HT1080 (cell line): ENCODE data around the gene FAM110D. TPM values are rescaled to one million over a fixed set of nuclear protein-coding genes. Genes with fewer than 3 reads are reported as not detected.

Source experiments
- DNase-seq: peaks from one replicate; pipeline ENCODE4 v3.0.0-alpha.2; 2015; ENCODE audit warnings: low read depth
- polyA plus RNA-seq, 2 experiments: library from polyadenylated mRNA; depleted of rRNA; stranded (reverse); fragments of >200 nt; gene quantifications; 2 replicates each; pipeline ENCODE4 v1.2.3, GENCODE V29; 2015
- total RNA-seq: library from RNA; depleted of rRNA; stranded (reverse); fragments of >200 nt; shearing (Covaris generic); gene quantifications from 2 replicates; pipeline ENCODE4 v1.2.3, GENCODE V29; 2014; rRNA removed

Gene FAM110D
- 0.10 and 0.19 TPM in 2 replicates for total RNA-seq
- 0.02 TPM in 1 of 2 replicates, not detected in the other for polyA plus RNA-seq (2015; cell fraction: cytosol; rRNA removed)
- polyA plus RNA-seq (2015; cell fraction: nucleus; rRNA removed), result not detected in 2 replicates

DNA sequence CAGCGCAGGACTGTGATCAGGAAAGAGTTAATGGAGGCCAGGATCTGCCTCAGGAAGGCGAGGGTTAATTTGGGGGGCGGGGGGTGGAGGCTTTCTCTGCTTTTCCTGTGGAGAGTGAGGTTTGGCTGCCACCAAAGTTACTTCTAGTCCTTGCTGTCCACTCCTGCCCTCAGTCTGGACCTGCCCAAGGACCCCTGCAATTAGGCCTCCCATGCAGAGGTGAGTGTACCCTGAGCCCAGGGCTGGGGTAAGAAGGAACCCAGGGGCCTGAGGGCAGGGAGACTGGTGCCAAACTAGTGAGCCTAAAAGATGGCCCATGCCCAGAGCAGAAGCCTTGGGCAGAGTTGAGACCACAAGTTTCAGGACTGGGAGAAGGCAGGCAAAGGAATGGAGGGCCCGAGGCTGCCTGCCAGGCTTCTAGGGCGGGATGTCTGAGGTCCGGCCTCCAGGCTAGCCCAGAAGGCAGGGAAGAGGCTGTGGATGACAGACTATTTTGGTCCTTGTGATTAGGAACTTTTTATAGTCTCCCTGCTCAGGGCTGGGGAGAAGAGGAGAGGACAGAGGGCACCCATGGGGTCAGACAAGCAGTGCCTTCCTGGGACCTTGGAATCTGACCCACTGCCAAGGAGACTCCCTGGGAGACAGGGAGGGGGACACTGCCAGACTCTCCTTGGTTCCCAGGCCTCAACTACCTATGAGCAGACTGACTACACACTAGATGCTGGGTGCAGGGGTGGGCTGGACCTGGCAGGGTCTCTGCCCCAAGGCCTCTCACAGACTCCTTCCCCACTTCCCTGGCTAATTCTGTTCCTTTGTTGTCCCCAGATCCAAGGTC lies at the start of gene FAM110D:
TSS of gene FAM110D (plus strand) at position 172 of the 835 bp plus-strand sequence. CDS start 2,213 bp downstream, outside the sequence.
- DNase-seq, result no peak

DNA sequence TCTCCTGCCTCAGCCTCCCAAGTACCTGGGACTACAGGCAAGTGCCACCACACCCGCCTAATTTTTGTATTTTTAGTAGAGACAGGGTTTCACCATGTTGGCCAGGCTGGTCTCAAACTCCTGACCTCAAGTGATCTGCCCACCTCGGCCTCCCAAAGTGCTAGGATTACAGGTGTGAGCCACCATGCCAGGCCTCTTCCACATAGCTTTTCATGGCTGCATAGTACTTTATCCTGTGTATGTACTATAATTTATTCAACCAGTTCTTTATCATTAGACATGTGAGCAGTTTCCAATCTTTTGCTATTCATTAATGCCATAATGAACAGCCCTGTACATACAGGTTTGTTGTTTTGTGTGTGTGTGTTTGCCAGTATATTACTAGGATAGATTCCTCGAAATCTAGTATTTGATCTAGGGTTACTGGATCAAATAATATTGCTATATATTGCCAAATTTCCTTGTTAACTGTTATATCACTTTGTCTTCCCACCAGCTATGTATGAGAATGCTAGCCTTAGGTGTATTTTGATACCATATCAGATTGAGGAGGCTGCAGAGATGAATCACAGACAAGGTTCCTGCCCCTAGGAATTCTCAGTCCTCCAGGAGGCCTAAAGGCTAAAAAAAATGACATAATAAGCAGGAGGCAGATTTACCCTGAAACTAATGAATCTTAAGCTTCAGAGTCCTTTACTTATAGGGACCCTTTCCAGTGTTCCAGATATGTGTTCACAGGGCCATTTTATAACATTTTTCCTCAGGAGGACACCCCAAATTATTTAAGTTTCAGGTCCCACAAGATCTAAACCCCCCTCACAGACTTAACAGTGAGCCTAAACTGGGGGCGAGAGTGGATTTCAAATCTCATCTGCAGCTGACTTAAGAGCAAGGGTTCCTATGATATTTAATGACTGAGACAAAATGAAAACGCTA lies 49.4 kb upstream of the FAM110D start:
- no peak for DNase-seq

DNA sequence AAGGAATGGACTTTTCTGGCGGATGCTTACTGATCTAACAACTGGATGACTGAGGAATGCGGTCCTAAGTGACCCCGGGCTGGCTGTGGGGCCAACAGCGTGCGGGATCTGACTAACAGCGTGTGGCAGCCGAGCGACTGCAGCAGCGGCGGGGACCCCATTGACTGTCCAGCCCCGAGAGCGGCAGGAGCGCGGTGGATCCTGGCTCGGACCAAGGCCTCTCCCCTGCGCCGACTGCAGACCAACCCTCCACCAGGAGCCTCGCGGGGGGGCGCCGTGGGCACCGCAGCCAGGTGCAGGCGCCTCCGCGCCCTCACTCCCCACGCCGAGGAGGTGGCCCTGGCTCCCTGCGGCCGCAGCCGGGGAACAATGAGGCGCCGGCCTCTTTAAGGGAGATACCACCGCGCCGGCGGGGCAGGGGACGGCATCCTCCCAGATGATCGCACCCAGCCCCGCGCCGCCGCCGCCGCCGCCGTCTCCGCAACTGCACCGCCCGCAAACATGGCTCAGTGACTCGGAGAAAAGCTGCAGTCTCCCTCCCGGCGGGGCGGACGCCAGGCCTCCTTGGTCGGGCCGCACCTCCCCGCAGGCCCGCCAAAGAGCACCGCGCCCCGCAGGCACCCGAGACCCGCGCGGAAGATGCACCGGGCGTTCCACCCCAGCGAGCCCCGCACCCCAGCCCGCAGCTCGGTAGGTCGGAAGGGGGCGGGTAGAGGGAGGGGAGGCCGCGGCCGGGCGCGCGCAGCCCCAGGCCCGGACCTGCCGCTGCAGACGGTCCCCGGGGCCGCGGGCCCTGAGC lies 47.9 kb upstream of the FAM110D start:
- peak; percentile 61 for DNase-seq

DNA sequence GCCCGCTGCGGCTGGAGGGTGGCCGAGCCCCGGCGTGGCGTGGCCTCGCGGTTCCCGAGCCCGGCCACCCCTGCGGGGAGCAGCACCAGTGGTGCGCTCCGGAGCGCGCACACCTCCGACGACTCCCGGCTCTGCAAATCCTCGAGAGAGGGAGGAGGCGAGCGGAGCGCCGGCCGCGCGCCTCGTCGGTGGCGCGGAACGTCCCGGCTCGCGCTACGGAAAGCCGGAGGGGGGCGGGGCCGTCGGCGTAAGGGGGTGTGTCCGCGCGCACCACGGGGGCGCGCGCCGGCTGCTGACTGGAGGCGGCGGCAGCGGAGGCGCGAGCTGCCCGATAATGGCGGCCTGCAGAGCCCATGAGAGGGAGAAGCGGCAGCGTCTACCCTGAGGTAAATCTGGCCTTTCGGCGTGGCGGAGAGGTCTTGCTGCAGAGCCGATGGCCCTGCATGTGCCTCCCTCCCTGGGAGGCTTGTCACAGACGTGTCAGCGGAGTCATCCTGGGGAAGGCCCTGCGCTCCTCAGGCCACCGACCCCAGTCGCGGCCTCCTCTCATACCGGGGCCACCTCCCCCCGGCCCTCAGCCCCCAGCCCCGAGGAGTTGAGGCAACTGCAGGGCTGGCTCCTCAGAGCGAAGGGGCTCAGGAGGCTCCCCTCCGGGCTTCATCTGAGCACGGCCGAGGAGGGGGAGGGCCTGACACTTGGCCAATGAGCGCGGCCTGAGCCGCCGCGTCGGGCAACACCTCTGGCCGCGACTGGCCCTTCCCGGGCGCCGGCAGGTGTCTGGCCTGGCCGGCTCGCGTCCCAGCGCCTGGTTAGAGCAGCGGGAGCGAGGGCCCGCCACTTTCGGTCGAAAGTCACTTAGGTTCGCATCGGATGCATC lies 47.1 kb upstream of the FAM110D start, which contains the start of gene PDIK1L:
TSS of gene PDIK1L (plus strand) at position 295 of the 877 bp plus-strand sequence. CDS start 2,485 bp downstream, outside the sequence.
- DNase-seq, result peak; percentile 91

DNA sequence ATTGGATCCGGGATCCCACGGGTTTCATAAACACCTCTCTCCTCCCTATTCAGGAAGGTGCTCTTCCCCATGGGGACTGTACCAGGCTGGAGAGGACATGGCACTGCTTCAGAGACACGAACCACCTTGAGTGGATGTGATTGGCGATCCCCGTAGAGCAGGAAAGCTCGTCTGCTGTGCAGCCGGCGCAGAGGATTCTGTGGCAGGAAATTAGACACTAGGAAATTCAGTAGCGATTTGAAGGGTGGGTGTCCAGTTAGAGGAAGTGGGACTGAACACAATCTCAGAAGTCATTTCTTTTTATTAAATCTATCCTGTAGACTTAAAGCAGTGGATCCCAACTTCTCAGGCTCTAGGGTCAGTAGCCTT lies 46.5 kb upstream of the FAM110D start:
- no peak for DNase-seq

DNA sequence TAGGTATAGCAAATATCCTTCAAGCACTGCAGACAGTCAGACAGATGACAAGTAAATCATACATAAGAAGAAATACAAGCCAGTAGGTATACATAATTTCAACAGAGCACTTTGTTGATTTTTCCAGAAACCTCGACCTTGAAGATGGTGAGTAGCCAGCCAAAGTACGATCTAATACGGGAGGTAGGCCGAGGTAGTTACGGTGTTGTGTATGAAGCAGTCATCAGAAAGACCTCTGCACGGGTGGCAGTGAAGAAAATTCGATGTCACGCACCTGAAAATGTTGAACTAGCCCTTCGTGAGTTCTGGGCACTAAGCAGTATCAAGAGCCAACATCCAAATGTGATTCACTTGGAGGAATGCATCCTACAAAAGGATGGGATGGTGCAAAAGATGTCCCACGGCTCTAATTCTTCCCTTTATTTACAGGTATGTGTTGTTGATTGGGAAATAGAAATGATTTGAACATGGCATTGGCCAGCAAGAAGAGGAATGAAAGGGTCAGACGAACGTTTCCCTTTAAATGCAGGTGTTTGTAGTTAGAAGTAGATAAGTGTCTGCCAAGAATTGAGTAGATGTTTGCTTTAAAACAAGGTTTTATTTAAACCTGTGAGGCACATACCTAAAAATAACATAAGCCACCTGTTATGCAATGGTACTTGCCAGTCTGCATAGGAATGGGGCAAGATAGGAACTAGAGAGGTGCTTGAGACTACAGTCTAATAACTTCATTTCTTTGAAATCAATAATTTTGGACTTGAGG lies 44.5 kb upstream of the FAM110D start:
- DNase-seq, result no peak

DNA sequence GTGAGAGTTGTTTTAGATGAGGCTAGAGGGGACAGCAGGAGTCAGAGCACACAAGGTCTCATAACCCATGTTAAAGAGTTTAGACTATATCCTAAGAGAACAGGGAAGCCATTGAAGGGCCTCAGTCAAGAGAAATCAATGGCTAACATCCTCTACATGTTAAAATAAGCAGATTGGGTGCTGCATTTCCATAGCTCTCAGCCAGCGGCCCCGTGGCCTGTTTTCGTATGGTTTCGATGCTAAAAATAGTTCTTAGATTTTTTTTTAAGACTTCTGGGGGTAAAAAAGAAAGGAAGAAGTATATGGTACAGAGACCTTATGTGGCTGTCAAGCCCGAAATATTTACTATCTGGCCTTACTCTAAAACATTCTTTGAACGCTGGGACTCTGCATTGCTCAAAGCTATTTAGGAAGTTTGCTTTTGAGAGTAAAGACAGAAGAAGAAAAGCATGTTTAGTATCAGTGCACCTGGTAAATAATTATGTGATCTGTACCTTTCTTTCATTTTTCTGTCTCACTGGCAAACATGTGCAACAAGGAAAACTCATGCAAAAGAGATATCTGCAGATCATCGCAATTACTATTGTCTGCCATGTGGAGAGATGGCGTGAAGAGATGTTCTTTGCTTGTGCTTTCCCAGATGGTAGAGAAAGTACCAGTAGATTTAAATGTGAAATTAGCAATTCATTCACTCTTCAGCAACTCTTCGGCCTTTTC lies 38.8 kb upstream of the FAM110D start:
- no peak for DNase-seq

DNA sequence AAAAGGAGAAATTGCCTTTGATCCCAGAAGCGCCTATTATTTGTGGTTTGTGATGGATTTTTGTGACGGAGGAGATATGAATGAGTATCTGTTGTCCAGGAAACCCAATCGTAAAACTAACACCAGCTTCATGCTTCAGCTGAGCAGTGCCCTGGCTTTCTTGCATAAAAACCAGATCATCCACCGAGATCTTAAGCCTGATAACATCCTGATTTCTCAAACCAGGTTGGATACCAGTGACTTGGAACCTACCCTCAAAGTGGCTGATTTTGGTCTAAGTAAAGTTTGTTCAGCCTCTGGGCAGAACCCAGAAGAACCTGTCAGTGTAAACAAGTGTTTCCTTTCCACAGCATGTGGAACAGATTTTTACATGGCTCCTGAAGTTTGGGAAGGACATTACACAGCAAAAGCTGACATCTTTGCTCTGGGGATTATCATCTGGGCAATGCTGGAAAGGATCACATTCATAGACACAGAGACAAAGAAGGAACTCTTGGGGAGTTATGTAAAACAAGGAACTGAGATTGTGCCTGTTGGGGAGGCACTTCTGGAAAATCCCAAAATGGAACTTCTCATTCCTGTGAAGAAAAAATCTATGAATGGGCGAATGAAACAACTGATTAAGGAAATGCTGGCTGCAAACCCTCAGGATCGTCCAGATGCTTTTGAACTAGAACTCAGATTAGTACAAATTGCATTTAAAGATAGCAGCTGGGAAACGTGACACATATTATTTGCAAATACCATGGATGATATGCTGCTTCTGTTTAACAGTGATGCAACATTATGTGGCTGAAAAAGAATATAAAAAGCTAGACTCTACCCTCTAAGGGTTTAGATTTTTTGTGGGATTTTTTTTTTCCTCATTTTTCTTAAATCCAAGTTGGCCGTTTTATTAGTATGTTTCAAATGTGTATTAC lies 36.8 kb upstream of the FAM110D start:
- DNase-seq, result no peak

DNA sequence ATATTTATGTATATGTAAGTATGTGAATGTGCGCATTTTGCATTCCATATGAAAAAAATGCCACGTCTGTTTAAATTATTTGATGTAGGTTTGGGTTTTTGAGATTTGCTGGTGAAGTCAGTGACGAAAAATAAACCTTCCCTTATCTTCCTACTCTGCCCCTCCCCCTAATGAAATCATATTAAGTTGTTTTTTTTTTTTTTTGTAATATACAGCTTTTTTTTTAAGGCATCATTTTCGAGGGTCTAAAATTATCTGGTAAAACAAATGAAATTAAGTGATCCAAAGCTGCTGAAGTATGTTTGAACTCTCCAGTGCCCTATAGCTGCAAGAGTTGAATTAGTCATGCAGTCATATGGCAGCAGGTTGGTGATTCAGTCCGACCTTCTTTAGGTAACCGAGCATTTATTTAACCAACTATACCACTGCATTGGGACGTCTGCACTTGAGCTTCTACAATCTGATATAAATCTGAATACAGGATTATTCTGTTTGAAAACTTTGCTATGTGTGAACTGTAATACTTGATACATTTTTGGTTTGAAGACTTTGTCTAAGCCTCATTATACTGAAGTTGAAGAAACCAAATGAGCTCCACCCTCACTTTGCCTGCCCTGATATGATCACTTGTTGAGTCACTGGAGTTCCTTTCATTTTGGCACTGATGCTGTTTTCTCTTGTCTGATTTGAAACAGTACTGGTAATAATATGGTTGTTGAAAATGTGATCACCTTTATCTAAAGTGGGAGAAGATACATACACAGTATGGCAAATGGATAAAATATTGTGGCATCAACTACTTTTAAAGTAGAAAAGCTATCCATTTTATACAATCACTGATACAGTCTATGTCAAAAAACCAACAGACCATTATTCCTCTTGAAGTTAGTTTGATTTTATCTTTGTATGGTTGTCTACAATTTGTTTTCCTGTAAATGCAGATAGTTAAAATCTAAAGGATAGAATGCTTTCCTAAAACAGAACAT lies 35.6 kb upstream of the FAM110D start:
- peak; percentile 84 for DNase-seq

DNA sequence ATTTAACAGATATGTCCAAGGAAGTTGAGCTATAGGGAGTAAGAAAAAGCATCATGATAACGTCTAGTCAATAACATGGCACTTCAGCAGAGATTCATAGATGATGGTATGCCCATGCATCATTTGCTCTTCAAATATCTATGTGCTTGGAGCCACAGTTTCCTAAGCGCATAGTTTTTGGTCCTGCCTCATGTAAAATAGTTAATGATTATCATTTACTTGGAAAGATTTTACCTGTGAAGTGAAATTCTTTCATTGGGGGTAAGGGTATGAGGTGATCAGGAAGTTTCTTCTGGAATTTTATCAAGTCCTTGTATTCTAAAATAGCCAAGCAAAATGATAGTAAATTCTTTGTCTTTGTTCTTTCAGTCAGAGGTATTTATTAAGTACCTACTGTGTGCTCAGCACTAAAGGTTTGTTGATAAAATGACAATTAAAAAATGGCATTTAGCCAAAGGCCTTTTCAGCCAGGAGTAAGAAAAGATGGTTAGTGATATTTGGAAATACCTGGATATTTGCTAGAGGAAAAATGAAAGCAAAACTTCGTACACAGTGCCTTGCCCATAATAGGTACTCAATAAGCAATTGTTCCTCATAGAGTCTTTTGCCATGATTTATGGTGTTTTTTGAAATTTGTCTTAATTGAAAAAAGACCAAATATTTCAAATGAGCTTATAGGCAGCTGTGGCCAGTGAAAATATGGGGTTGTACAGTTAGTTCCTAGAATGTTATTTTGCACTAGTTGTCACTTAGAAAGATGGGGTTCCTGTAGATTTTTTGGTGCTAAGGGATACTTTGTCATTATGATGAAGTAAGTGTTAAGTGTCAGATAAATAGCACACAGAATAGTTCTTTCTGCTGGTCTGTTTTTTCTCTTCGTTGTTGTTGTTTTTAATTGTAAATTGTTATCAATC lies 34.2 kb upstream of the FAM110D start:
- no peak for DNase-seq

DNA sequence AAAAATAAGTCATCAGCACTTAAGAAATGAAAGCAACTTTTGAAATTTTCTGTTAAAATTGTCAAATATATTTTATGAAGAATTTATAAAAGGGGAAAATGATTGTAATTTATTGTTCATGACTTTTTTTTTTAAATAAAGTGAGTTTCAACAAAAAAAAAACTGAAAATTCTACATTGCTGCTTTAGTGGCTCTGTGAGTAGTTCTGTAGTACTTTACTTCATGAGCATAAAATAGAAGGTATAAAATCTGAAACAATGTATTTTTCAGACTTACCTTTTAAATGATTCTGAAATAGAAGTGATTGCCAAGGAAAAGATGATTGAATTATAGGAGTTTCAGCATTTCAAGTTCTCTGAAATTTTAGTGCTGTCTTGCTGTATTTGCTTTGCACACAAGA lies 33.5 kb upstream of the FAM110D start:
- no peak for DNase-seq

DNA sequence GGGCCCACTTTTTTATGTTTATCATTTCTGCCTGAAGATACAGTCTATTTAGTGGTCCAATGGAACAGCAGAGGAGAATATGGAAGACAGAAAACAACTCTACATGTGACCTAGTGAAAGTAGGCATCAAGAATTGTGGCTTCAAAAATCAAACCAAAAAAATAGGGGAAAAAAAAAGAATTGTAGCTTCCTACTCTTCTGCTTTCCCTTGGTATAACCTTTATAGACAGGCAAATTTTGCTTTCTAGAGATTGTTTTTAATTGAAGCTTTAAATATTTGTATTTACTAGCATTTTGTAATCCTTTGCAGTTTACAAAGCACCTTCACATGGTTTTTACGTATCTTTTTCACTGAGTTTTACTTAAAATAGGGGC lies 32.9 kb upstream of the FAM110D start:
- no peak for DNase-seq

DNA sequence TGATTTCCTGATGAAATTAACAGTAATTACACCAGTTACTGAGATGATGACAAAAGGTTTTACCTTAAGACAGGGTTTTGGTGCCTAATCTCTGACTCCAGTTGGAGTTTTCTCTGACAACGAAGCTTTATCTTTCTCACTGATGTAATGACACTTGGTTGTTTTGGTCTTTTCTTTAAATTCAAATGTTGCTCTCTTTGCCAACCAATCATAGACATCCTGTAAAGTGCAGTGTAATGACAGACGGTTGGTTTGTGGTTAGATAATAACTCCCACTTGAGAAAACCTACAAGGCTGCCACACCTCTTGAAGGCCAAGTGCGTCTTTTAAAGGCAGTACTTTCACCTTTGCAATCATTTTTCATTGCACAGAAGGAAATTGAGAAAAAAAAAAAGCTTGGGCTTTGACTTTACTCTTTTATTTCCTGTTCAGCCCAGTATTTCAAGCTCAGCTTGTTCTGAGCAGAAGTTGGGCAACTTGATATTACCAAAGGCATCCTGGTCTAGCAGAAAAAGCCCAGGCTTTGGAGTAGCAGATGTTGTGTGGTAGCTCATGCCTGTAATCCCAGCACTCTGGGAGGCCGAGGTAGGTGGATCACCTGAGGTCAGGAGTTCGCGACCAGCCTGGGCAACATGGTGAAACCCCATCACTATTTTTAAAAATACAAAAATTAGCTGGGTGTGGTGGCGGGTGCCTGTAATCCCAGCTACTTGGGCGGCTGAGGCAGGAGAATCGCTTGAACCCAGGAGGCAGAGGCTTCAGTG lies 32.4 kb upstream of the FAM110D start:
- peak; percentile 85 for DNase-seq
